ENCODE measurements around the gene KCNJ18. TPM values are rescaled to one million over a fixed set of nuclear protein-coding genes. Genes with fewer than 3 reads are reported as not detected.
"Not testable (repeated sequence)": the region's sequence is repeated elsewhere in the genome, so short reads cannot be mapped to it uniquely, and the experiment has no call there.

Gene KCNJ18
- total RNA-seq, 5 donors from 2014 or later (not counting 1 experiment from before 2014, with no cell fraction given) = not detected

DNA sequence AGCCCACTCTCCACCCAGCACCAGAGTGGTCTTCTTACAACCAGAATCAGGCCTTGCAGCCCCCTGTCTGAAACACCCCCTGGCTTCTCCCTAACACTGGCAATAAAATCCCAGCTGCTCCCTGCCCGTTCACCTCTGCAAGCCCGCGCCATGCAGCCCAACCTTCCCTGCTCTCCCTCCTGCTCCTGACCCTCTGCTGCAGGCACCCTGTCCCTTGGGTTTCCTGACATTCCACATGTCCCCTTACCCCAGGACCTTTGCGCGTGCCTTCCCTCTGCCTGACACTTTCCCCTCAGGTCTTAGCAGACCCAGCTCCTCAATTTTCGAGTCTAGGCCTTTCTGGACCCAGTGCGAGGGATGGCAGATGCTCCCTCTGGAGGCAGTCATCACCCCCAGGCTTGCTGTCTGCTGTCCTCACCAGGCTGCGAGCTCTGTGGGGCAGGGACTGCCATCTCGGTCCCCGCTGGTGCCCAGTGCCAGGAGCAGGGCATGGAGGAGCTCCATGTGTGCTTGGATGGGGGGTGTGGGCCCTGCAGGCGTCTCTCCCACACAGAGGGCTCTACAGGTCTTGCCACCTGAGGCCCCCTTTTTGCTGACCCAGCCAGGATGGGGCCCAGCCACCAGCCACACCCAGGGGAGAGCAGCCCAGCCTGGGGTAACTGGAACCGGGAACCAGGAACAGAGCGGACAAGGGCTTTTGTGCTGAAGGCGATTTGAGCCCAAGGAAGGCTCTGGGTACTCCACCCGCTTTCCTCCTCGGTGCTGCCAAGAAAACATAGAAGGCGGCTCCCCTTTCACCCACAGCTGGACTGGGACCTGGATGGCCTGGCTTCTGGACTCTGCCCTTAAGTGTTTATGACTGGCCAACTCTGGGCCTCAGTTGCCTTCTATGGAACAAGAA, 15.6 kb downstream of the KCNJ18 start:
- H3K9me3 Mint-ChIP-seq; H3K27me3 Mint-ChIP-seq; H3K36me3 Mint-ChIP-seq; POLR2A ChIA-PET; H3K4me1 ChIP-seq (ENCODE audit: control insufficient read depth in 1 of 2, extremely low read depth in 1 of 2, insufficient read depth in 2 of 2, low read length in 2 of 2); H3K4me3 ChIP-seq (ENCODE audit: control insufficient read depth in 1 of 2, extremely low read depth in 1 of 2, low read length in 1 of 2); H3K27me3 ChIP-seq (replicated peaks in 1 of 2; ENCODE audit: control insufficient read depth in 2 of 2, extremely low read depth in 1 of 2, insufficient read depth in 2 of 2, low read length in 1 of 2); DNase-seq; H3K4me3 Mint-ChIP-seq; CTCF ChIA-PET; H3K27ac ChIP-seq (ENCODE audit: low read length); ATAC-seq (replicated peaks in 1 of 4); H3K4me1 Mint-ChIP-seq; H3K36me3 ChIP-seq (ENCODE audit: control insufficient read depth in 2 of 2, extremely low read depth in 1 of 2, insufficient read depth in 1 of 2, low read length in 1 of 2); H3K27ac Mint-ChIP-seq; H3K9me3 ChIP-seq: not testable (repeated sequence)
- 78% methylated on average over 8 of the region's 17 CpGs for WGBS (ENCODE audit: insufficient coverage)

DNA sequence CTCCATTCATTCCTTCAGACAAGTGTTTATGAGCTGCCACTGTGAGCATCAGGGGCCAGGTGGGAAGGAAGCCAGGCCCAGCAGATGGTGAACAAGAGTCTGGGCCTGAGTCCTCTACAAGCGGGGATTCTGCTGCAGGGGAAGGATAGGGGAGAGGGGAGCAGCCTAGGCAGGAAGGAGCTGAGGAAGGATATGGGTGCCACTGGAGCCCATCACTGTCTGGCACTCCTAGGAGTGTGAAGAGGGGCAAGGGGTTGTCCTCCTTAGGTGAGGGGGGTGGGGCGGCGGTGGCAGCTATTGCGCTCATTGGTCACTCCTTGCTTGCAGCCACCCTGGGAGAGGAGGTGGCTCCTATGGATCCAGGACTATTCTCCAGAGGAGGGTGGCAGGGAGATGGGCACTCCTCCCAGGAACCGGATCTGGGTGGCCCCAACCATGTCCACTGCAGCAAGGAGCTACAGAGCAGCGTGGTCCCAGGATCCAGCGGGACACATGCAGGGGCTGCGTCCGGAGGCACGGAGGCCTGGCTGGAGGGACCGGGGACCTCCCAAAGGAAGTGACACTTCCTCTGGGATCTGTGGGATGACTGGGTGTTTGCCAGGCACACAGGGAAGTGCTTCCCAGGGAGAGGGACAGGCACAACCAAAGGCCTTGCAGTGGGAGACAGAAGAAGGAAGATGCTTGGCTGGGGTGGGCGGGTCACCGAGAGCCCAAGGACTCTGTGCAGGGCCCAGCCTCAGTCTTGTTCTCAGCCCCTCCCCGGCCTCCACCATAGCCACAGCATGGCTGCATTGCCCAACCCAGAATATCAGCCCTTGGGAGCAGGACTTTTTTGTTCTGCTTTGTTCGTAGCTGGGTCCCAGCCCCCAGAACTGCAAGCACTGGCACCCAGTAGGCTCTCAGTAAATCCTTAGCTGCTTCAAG, 16.6 kb downstream of the KCNJ18 start:
- H3K4me3 Mint-ChIP-seq; H3K36me3 Mint-ChIP-seq; H3K4me3 ChIP-seq (ENCODE audit: control insufficient read depth in 1 of 2, extremely low read depth in 1 of 2, low read length in 1 of 2); CTCF ChIA-PET; H3K9me3 Mint-ChIP-seq; H3K9me3 ChIP-seq; H3K4me1 Mint-ChIP-seq; H3K36me3 ChIP-seq (ENCODE audit: control insufficient read depth in 2 of 2, extremely low read depth in 1 of 2, insufficient read depth in 1 of 2, low read length in 1 of 2); H3K27ac Mint-ChIP-seq; H3K27me3 Mint-ChIP-seq; H3K27me3 ChIP-seq (replicated peaks in 1 of 2; ENCODE audit: control insufficient read depth in 2 of 2, extremely low read depth in 1 of 2, insufficient read depth in 2 of 2, low read length in 1 of 2); POLR2A ChIA-PET; H3K4me1 ChIP-seq (ENCODE audit: control insufficient read depth in 1 of 2, extremely low read depth in 1 of 2, insufficient read depth in 2 of 2, low read length in 2 of 2); DNase-seq; H3K27ac ChIP-seq (ENCODE audit: low read length); ATAC-seq (replicated peaks in 1 of 4): not testable (repeated sequence)
- 83% methylated on average over 10 of the region's 15 CpGs for WGBS (ENCODE audit: insufficient coverage)

DNA sequence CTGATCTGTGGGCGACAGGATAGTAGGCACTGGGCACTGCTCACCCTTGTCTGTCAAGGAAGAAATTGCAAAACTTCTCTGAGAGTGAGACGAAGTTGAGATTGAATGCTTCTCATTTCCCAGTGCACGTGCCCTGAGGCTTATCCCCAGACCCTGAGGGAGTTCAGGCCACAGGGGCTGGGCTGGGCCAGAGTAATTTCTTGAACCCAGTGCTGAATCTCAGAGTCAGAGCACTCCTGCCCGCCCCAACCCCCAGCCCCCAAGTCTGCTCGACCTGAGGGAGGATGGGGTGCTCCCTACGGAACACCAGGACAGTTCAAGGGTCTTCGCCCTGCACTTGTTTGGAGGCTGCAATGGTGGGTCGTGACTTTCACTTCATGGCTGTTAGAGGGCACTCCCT, 17.7 kb downstream of the KCNJ18 start:
- H3K9me3 Mint-ChIP-seq, POLR2A ChIA-PET: not testable (repeated sequence)

DNA sequence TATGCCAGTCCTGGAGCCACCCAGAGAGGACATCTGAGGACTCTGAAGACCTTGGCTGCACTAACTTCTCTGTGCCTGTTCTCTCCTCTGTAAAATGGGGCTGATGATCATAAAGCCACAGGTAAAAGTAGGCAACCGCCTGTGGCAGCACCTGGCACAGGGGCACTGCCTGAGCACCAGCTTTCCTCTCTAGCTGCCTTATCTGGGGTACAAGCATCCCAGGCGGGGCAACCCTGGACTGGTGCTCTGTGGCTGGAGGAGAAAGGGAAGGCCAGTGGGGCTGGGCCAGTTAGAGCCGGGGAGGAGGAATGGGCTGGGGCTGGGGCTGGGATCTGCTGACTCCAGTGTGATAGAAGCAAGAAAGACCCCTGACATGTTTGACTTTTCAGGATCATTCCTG, 18.2 kb downstream of the KCNJ18 start:
- H3K27me3 ChIP-seq (replicated peaks in 1 of 2; ENCODE audit: control insufficient read depth in 2 of 2, extremely low read depth in 1 of 2, insufficient read depth in 2 of 2, low read length in 1 of 2); H3K27ac ChIP-seq (ENCODE audit: low read length); H3K27ac Mint-ChIP-seq; CTCF ChIA-PET; H3K9me3 Mint-ChIP-seq; H3K4me3 ChIP-seq (ENCODE audit: control insufficient read depth in 1 of 2, extremely low read depth in 1 of 2, low read length in 1 of 2); H3K4me3 Mint-ChIP-seq; H3K9me3 ChIP-seq; ATAC-seq (replicated peaks in 1 of 4); H3K4me1 Mint-ChIP-seq; H3K36me3 Mint-ChIP-seq; H3K36me3 ChIP-seq (ENCODE audit: control insufficient read depth in 2 of 2, extremely low read depth in 1 of 2, insufficient read depth in 1 of 2, low read length in 1 of 2); H3K4me1 ChIP-seq (ENCODE audit: control insufficient read depth in 1 of 2, extremely low read depth in 1 of 2, insufficient read depth in 2 of 2, low read length in 2 of 2); H3K27me3 Mint-ChIP-seq; POLR2A ChIA-PET; DNase-seq: not testable (repeated sequence)
- WGBS (ENCODE audit: insufficient coverage) = 93% methylated on average over 2 of the region's 3 CpGs

More for the DNA sequence above, 17.7 kb downstream of the KCNJ18 start:
- H3K36me3 Mint-ChIP-seq; H3K36me3 ChIP-seq (ENCODE audit: control insufficient read depth in 2 of 2, extremely low read depth in 1 of 2, insufficient read depth in 1 of 2, low read length in 1 of 2); H3K27ac ChIP-seq (ENCODE audit: low read length); H3K4me1 Mint-ChIP-seq; H3K27ac Mint-ChIP-seq; H3K4me1 ChIP-seq (ENCODE audit: control insufficient read depth in 1 of 2, extremely low read depth in 1 of 2, insufficient read depth in 2 of 2, low read length in 2 of 2); H3K4me3 Mint-ChIP-seq; DNase-seq; CTCF ChIA-PET; H3K9me3 ChIP-seq; H3K4me3 ChIP-seq (ENCODE audit: control insufficient read depth in 1 of 2, extremely low read depth in 1 of 2, low read length in 1 of 2); H3K27me3 Mint-ChIP-seq; H3K27me3 ChIP-seq (replicated peaks in 1 of 2; ENCODE audit: control insufficient read depth in 2 of 2, extremely low read depth in 1 of 2, insufficient read depth in 2 of 2, low read length in 1 of 2); ATAC-seq (replicated peaks in 1 of 4): not testable (repeated sequence)
- 47% methylated on average over 2 of the region's 8 CpGs for WGBS (ENCODE audit: insufficient coverage)

DNA sequence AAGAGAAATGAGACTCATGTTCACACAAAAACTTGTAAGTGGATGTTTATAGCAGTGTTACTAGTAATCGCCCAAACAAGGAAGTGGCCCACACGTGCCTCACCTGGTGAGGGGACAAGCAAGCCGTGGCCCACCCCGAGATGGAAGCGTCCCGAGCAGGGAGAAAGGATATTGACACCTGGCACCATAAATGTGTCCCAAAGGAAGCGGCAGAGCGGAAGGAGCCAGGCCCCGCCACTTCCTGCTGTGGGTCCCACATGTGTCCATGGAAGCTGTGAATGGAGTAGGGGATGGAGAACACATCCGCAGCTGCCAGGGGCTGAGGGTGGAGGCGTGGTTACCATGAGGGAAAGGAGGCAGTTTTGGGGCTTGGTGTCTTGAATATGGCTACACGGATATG, 18.9 kb downstream of the KCNJ18 start:
- Histone ChIP-seq H3K36me3 (ENCODE audit: control insufficient read depth in 2 of 2, extremely low read depth in 1 of 2, insufficient read depth in 1 of 2, low read length in 1 of 2) (no peaks in the 10 kb centered on the region), H3K4me1 (ENCODE audit: control insufficient read depth in 1 of 2, extremely low read depth in 1 of 2, insufficient read depth in 2 of 2, low read length in 2 of 2) (no peaks in the 10 kb centered on the region), H3K4me3 (ENCODE audit: control insufficient read depth in 1 of 2, extremely low read depth in 1 of 2, low read length in 1 of 2) (no peak overlapping the region), H3K27ac (ENCODE audit: low read length) (no peak overlapping the region), H3K9me3 (no peaks in the 10 kb centered on the region), H3K27me3 (replicated peaks in 1 of 2; ENCODE audit: control insufficient read depth in 2 of 2, extremely low read depth in 1 of 2, insufficient read depth in 2 of 2, low read length in 1 of 2) (no peaks in the 10 kb centered on the region)
- POLR2A ChIA-PET = no interaction called here
- WGBS (ENCODE audit: insufficient coverage) = 83% methylated on average over 10 of the region's 12 CpGs
- Mint-ChIP-seq H3K36me3 (no peaks in the 10 kb centered on the region), H3K27ac (no peak overlapping the region), H3K4me1 (no peaks in the 10 kb centered on the region), H3K27me3 (no peaks in the 10 kb centered on the region), H3K4me3 (no peak overlapping the region), H3K9me3 (peaks cover 0 to 4% (median 0%) of the 10 kb centered on the region in 3 donors)
- CTCF ChIA-PET = no interaction called here
- ATAC-seq (replicated peaks in 1 of 4) (no peak), DNase-seq (no peak)

DNA sequence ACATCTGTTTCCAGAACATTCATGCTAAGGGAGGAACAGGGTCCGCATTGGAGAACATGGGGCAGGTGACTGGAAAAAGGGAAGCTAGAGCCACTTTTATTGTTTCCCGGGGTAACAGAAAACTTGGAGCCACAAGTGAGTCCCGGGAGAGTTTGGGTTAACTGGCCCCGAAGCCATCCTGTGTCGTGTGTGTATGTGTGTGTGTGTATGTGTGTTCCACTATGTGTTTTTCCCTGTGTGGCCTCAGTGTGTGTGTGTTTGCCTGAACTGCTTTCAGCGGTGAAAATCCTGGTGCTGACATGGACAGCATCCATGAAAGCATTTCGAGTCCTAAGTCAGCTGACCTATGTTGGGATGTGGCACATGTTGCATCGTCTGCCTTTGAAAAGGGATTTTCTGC, 20.7 kb downstream of the KCNJ18 start:
- ATAC-seq (replicated peaks in 1 of 4); H3K4me3 Mint-ChIP-seq; H3K36me3 Mint-ChIP-seq; H3K9me3 Mint-ChIP-seq; CTCF ChIA-PET; H3K4me1 ChIP-seq (ENCODE audit: control insufficient read depth in 1 of 2, extremely low read depth in 1 of 2, insufficient read depth in 2 of 2, low read length in 2 of 2); H3K27ac Mint-ChIP-seq; H3K4me3 ChIP-seq (ENCODE audit: control insufficient read depth in 1 of 2, extremely low read depth in 1 of 2, low read length in 1 of 2); DNase-seq; H3K27ac ChIP-seq (ENCODE audit: low read length); H3K27me3 Mint-ChIP-seq; H3K36me3 ChIP-seq (ENCODE audit: control insufficient read depth in 2 of 2, extremely low read depth in 1 of 2, insufficient read depth in 1 of 2, low read length in 1 of 2); POLR2A ChIA-PET; H3K9me3 ChIP-seq; H3K4me1 Mint-ChIP-seq; H3K27me3 ChIP-seq (replicated peaks in 1 of 2; ENCODE audit: control insufficient read depth in 2 of 2, extremely low read depth in 1 of 2, insufficient read depth in 2 of 2, low read length in 1 of 2): not testable (repeated sequence)
- 84% methylated on average over 5 of the region's 8 CpGs for WGBS (ENCODE audit: insufficient coverage)

Measured in T-cell (primary cell).